ENCODE results near the gene ADGRG3.

ADGRG3 gene

GRCh38 chr16:57648581-57649442, 19.3 kb upstream of the ADGRG3 start:
- Mint-ChIP-seq H3K4me1 (ENCODE audit: low read depth) (peaks cover 34% of the 10 kb centered on the region), H3K36me3 (ENCODE audit: low read depth) (no peaks in the 10 kb centered on the region), H3K9me3 (no peaks in the 10 kb centered on the region), H3K27me3 (no peaks in the 10 kb centered on the region), H3K27ac (peak overlapping the region; percentile 84), H3K4me3 (no peak overlapping the region)
- DNase-seq, result peak; percentile 95

GRCh38 chr16:57649443-57649751, 18.7 kb upstream of the ADGRG3 start:
- no peak for DNase-seq
- H3K36me3 Mint-ChIP-seq (ENCODE audit: low read depth), result no peaks in the 10 kb centered on the region
- no peak overlapping the region for H3K4me3 Mint-ChIP-seq
- no peaks in the 10 kb centered on the region for H3K27me3 Mint-ChIP-seq
- no peak overlapping the region for H3K27ac Mint-ChIP-seq
- H3K9me3 Mint-ChIP-seq, result no peaks in the 10 kb centered on the region
- peaks cover 34% of the 10 kb centered on the region for H3K4me1 Mint-ChIP-seq (ENCODE audit: low read depth)

- DNase-seq, result no peak
- Mint-ChIP-seq H3K27me3 (no peaks in the 10 kb centered on the region), H3K9me3 (no peaks in the 10 kb centered on the region), H3K27ac (no peak overlapping the region), H3K4me3 (no peak overlapping the region), H3K36me3 (ENCODE audit: low read depth) (no peaks in the 10 kb centered on the region), H3K4me1 (ENCODE audit: low read depth) (peaks cover 34% of the 10 kb centered on the region)
These were observed 18.3 kb upstream of the ADGRG3 start for GRCh38 chr16:57649846-57650245.

GRCh38 chr16:57651344-57652333, 16.5 kb upstream of the ADGRG3 start:
- no peak overlapping the region for H3K4me3 Mint-ChIP-seq
- no peaks in the 10 kb centered on the region for H3K27me3 Mint-ChIP-seq
- DNase-seq, result no peak
- H3K4me1 Mint-ChIP-seq (ENCODE audit: low read depth), result peaks cover 33% of the 10 kb centered on the region
- no peaks in the 10 kb centered on the region for H3K9me3 Mint-ChIP-seq
- no peaks in the 10 kb centered on the region for H3K36me3 Mint-ChIP-seq (ENCODE audit: low read depth)
- peak overlapping the region; percentile 31 for H3K27ac Mint-ChIP-seq

GRCh38 chr16:57652695-57653471, 15.2 kb upstream of the ADGRG3 start:
- Mint-ChIP-seq H3K4me1 (ENCODE audit: low read depth) (peaks cover 22% of the 10 kb centered on the region), H3K9me3 (no peaks in the 10 kb centered on the region), H3K27ac (no peak overlapping the region), H3K4me3 (no peak overlapping the region), H3K36me3 (ENCODE audit: low read depth) (no peaks in the 10 kb centered on the region), H3K27me3 (no peaks in the 10 kb centered on the region)
- no peak for DNase-seq

- H3K36me3 Mint-ChIP-seq (ENCODE audit: low read depth), result no peaks in the 10 kb centered on the region
These were observed 14.2 kb upstream of the ADGRG3 start for GRCh38 chr16:57653936-57654335.

GRCh38 chr16:57656342-57656955, 11.7 kb upstream of the ADGRG3 start:
- no peaks in the 10 kb centered on the region for H3K27me3 Mint-ChIP-seq
- H3K36me3 Mint-ChIP-seq (ENCODE audit: low read depth), result no peaks in the 10 kb centered on the region
- H3K9me3 Mint-ChIP-seq, result no peaks in the 10 kb centered on the region
- peaks cover 8% of the 10 kb centered on the region for H3K4me1 Mint-ChIP-seq (ENCODE audit: low read depth)
- H3K27ac Mint-ChIP-seq, result no peak overlapping the region
- DNase-seq, result no peak
- H3K4me3 Mint-ChIP-seq, result no peak overlapping the region

More at GRCh38 chr16:57653936-57654335, 14.2 kb upstream of the ADGRG3 start:
- Mint-ChIP-seq H3K4me3 (no peak overlapping the region), H3K9me3 (no peaks in the 10 kb centered on the region), H3K4me1 (ENCODE audit: low read depth) (peaks cover 11% of the 10 kb centered on the region), H3K27ac (no peak overlapping the region), H3K27me3 (no peaks in the 10 kb centered on the region)
- DNase-seq, result no peak

- Mint-ChIP-seq H3K4me1 (ENCODE audit: low read depth) (peaks cover 1% of the 10 kb centered on the region), H3K27ac (no peak overlapping the region), H3K9me3 (no peaks in the 10 kb centered on the region), H3K36me3 (ENCODE audit: low read depth) (no peaks in the 10 kb centered on the region), H3K4me3 (no peak overlapping the region), H3K27me3 (no peaks in the 10 kb centered on the region)
- no peak for DNase-seq
These were observed 10.9 kb upstream of the ADGRG3 start for GRCh38 chr16:57657228-57657627.

- no peaks in the 10 kb centered on the region for H3K9me3 Mint-ChIP-seq
- H3K27ac Mint-ChIP-seq, result no peak overlapping the region
- H3K27me3 Mint-ChIP-seq, result no peaks in the 10 kb centered on the region
- no peaks in the 10 kb centered on the region for H3K36me3 Mint-ChIP-seq (ENCODE audit: low read depth)
- no peak overlapping the region for H3K4me3 Mint-ChIP-seq
- DNase-seq, result no peak
- peaks cover 1% of the 10 kb centered on the region for H3K4me1 Mint-ChIP-seq (ENCODE audit: low read depth)
These were observed 9.8 kb upstream of the ADGRG3 start for GRCh38 chr16:57658130-57658877.

GRCh38 chr16:57658878-57659674, 9.0 kb upstream of the ADGRG3 start:
- H3K4me1 Mint-ChIP-seq (ENCODE audit: low read depth), result peaks cover 1% of the 10 kb centered on the region
- DNase-seq, result no peak
- no peaks in the 10 kb centered on the region for H3K27me3 Mint-ChIP-seq
- no peak overlapping the region for H3K27ac Mint-ChIP-seq
- H3K36me3 Mint-ChIP-seq (ENCODE audit: low read depth), result no peaks in the 10 kb centered on the region
- H3K9me3 Mint-ChIP-seq, result no peaks in the 10 kb centered on the region
- no peak overlapping the region for H3K4me3 Mint-ChIP-seq

GRCh38 chr16:57660715-57661463, 7.2 kb upstream of the ADGRG3 start:
- H3K36me3 Mint-ChIP-seq (ENCODE audit: low read depth), result no peaks in the 10 kb centered on the region
- H3K27me3 Mint-ChIP-seq, result no peaks in the 10 kb centered on the region
- peaks cover 1% of the 10 kb centered on the region for H3K4me1 Mint-ChIP-seq (ENCODE audit: low read depth)
- DNase-seq, result no peak
- H3K27ac Mint-ChIP-seq, result no peak overlapping the region
- H3K4me3 Mint-ChIP-seq, result no peak overlapping the region
- H3K9me3 Mint-ChIP-seq, result no peaks in the 10 kb centered on the region

- Mint-ChIP-seq H3K27me3 (no peaks in the 10 kb centered on the region), H3K4me1 (ENCODE audit: low read depth) (no peaks in the 10 kb centered on the region), H3K27ac (no peak overlapping the region), H3K4me3 (no peak overlapping the region), H3K36me3 (ENCODE audit: low read depth) (no peaks in the 10 kb centered on the region), H3K9me3 (no peaks in the 10 kb centered on the region)
- DNase-seq, result no peak
These were observed 6.6 kb upstream of the ADGRG3 start for GRCh38 chr16:57661510-57661909.
